Suprapubic skin (tissue), 3 donors: ENCODE measurements around the gene ABI1.

ENCODE experiments used
- POLR2AphosphoS5 ChIP-seq, 3 donors: sonication (generic); formaldehyde crosslinking; IDR thresholded peaks; one replicate each; pipeline ENCODE4 v1.6.1; 2017; ENCODE audit warnings: antibody characterized with exemption in 3 of 3
- TF ChIP-seq, protein P1 (sequence below), 2 donors: fragments of 200-600 bp in 1 of 2; fragments of 450-650 bp in 1 of 2; sonication (generic) in 1 of 2; IDR thresholded peaks; one replicate each; pipeline ENCODE4 v1.5.1; 2016 to 2019; ENCODE audit warnings: antibody characterized with exemption in 2 of 2, mild to moderate bottlenecking in 1 of 2, moderate library complexity in 1 of 2

DNA sequence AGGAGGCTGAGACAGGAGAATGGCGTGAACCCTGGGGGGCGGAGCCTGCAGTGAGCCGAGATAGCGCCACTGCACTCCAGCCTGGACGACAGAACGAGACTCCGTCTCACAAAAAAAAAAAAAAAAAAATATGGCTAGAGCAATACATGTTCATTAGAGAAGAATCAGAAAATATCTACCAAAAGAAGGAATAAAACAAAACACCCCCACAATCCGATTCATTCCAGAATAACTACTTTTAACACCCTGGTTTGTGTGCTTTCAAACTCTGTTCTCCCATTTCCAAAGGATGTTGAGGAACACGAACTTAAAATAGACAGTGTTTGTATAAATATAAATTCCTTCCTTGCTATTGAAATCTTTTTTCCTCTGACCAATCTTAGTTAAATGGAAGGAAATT, 156.8 kb downstream of the ABI1 start:
- TF ChIP-seq POLR2AphosphoS5 (IDR thresholded peaks at IDR 0.05) = no peak
- TF ChIP-seq, protein P1, sequence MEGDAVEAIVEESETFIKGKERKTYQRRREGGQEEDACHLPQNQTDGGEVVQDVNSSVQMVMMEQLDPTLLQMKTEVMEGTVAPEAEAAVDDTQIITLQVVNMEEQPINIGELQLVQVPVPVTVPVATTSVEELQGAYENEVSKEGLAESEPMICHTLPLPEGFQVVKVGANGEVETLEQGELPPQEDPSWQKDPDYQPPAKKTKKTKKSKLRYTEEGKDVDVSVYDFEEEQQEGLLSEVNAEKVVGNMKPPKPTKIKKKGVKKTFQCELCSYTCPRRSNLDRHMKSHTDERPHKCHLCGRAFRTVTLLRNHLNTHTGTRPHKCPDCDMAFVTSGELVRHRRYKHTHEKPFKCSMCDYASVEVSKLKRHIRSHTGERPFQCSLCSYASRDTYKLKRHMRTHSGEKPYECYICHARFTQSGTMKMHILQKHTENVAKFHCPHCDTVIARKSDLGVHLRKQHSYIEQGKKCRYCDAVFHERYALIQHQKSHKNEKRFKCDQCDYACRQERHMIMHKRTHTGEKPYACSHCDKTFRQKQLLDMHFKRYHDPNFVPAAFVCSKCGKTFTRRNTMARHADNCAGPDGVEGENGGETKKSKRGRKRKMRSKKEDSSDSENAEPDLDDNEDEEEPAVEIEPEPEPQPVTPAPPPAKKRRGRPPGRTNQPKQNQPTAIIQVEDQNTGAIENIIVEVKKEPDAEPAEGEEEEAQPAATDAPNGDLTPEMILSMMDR (IDR thresholded peaks at IDR 0.05) = no peak
